AG08395 (cell line): Measurements from ENCODE around the gene WIZ.

ENCODE experiments used
- DNase-seq: peaks from one replicate; pipeline ENCODE4 v3.0.0; 2012; ENCODE audit warnings: mixed read lengths, low spot score

Gene WIZ

DNA sequence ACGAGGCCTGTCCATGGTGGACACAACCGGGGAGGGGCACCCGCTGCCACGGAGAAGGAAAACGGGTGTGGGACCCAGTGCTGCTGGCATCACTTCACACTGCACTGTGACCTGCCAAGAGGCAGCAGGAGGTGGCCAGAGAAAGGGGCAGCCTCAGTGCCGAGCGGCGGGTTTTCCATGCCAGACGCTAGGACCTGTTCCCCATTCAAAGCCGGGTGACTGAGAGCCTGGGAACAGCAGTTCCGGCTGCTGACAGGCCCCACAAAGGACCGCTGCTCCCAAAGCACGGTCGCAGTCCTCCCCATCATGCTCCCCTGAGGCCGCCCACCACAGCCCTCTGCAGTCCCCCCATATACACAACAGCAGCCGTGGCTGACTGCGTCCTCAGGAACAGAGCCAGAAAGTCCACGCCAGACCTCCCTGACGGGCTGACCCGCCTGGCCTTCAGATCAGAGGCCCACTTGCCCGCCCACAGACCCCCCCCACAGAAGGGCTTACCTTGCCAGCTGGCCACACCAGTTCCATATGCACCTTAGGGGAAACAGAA lies 75.6 kb downstream of the WIZ start:
- no peak for DNase-seq

DNA sequence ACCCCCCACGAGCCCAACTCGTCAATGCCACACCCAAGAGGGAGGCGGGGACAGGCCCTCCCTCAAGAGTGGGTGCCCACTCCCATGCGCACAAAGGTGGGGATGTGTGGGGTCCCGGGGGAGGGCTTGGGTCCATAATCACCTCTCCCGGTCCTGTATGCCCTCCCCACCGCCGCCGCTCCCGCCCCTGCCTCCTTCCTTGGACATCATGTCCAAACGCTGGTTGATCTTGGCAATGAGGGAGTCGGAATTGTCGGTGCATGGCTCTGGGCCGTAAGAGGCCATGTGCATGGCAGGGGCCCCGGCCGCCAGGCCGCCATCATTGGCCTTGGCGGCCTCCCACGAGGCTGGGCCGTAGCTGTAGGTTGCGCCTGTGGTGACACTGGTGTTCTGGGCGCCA lies 76.1 kb downstream of the WIZ start:
- DNase-seq = no peak

DNA sequence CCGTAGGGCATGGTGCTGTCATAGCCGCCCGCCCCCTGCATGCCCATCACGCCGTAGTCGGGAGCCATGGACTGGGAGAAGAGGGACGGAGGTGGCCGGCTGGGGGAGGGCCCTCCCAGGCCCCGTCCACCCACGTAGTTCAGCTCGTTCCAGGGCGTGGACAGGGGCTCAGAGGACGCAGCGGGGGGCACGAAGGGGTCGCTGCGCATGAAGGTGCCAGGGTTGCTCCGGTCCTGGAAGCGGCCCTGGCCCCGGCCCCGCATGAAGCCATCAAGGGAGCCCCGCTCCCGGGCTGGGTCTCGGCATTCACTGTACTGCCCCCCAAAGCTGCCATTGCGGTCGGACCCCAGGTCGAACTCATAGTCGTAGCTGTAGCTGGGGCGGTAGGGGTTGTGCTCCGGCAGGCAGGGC lies 76.9 kb downstream of the WIZ start:
- no peak for DNase-seq

DNA sequence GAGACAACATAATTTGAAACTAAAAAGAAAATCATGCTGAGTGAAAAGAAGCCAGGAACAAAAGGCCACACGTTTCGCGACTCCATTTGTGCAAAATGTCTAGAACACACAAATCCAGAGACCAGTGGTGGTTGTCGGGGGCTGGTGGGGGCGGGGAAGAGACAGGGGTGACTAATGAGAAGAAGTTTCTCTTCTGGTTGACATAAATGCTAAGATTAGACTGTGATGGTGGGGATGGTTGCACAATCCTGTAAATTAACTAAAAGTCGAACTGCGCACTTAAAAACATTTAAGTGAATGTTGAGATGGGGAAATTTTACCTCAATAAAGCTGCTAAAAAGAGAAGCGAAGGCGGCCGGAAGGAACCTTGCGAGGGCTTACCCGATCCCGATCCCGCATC lies 77.3 kb downstream of the WIZ start:
- no peak for DNase-seq

DNA sequence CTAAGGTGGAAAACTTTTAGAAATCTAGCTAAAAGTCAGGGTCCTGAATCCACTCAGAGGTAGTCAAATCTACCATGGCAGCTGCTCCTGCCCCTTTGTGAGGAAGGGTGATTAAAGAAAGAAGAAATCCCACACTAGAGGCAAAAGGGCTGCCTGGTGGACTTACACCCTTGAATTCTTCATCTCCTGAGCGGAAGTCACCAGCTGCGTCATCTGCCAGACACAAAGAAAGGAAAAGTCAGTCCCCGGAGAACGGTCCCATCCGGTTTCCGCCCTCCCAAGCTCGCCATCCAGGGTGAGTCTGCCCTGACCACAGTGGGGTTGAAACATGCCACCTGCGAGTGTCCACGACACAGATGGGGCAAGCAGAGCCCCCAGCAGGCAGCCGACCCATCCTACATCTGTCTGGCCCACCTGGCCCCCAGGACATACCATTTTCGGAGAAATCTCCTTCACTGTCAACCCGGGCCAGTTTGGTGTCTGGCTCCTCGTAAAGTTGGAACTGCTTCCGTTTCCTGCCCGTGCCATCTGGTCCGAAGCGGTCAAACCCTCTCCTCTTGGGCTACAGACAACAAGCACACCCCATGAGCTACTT lies 77.9 kb downstream of the WIZ start:
- DNase-seq = no peak

DNA sequence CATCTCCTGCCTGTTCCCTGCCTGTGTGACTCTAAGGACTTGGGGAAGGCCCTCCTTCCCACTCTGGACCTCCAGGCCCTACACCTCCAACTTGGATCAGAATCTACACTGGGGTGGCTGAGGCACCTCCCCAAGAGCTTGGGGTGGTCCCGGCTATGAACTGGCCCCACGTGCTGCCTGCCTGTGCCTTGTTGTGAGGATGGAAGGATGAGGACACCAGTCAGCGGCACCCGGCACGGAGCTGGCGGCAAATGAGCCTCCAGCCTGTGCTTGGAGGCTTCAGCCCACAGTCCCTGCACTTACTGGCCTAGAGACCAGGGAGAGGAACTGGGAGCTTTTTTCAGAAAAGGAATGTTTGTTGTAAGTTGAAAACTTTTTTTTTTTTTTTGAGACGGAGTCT lies 78.6 kb downstream of the WIZ start:
- DNase-seq = no peak
